HG03064 (cell line): ENCODE measurements around the gene CNOT3.

Experiments used
- ATAC-seq: cut with Tn5 transposase; IDR thresholded peaks from one replicate; pipeline ENCODE4 v1.9.1; 2021; ENCODE audit warnings: low read depth; ENCODE audit not compliant: unreplicated experiment

Gene CNOT3

GRCh38 chr19:54147676-54148075 is 10.1 kb downstream of the CNOT3 start:
- no peak for ATAC-seq

GRCh38 chr19:54148158-54148557 is 10.6 kb downstream of the CNOT3 start:
- ATAC-seq: no peak

GRCh38 chr19:54149021-54149812 is 11.7 kb downstream of the CNOT3 start:
- no peak for ATAC-seq

GRCh38 chr19:54151362-54152035 is 13.9 kb downstream of the CNOT3 start:
- ATAC-seq: no peak

- no peak for ATAC-seq
Observed at GRCh38 chr19:54152267-54152666, 14.7 kb downstream of the CNOT3 start.

- no peak for ATAC-seq
Observed at GRCh38 chr19:54152878-54153524, 15.4 kb downstream of the CNOT3 start.

- ATAC-seq: no peak
Observed at GRCh38 chr19:54153731-54154326, 16.3 kb downstream of the CNOT3 start.

GRCh38 chr19:54154603-54155345 is 17.2 kb downstream of the CNOT3 start:
- ATAC-seq: no peak

- no peak for ATAC-seq
Observed at GRCh38 chr19:54155694-54156093, 18.1 kb downstream of the CNOT3 start.

GRCh38 chr19:54156490-54156889 is 18.9 kb downstream of the CNOT3 start:
- ATAC-seq: no peak

GRCh38 chr19:54156953-54157352 is 19.4 kb downstream of the CNOT3 start:
- ATAC-seq: no peak

GRCh38 chr19:54158812-54159351 is 21.3 kb downstream of the CNOT3 start:
- ATAC-seq: no peak

- peak; percentile 79 for ATAC-seq
Observed at GRCh38 chr19:54159352-54160181, 22.0 kb downstream of the CNOT3 start, which contains the start of gene LENG1. Gene LENG1 (minus strand): TSS chr19:54159721. CDS start chr19:54159695, 26 bp downstream.

GRCh38 chr19:54160182-54160811 is 22.7 kb downstream of the CNOT3 start:
- ATAC-seq: peak; percentile 5

- no peak for ATAC-seq
Observed at GRCh38 chr19:54160854-54161253, 23.3 kb downstream of the CNOT3 start.

- no peak for ATAC-seq
Observed at GRCh38 chr19:54162241-54162805, 24.8 kb downstream of the CNOT3 start.

- no peak for ATAC-seq
Observed at GRCh38 chr19:54162884-54163283, 25.3 kb downstream of the CNOT3 start.

GRCh38 chr19:54164369-54165068 is 27.0 kb downstream of the CNOT3 start:
- no peak for ATAC-seq
